Stimulated activated memory B cell treated with anti-CD40 and anti-IgM and Interleukin-4, amounts not matched to agents 10 μg/mL and 1 μg/mL and 100 μg/mL, for 72 hours (primary cell): ENCODE data around the gene ZBTB39.
"Not testable (repeated sequence)": the region's sequence is repeated elsewhere in the genome, so short reads cannot be mapped to it uniquely, and the experiment has no call there.

Experiments
- ATAC-seq: fragments of 150-1000 bp; cut with Tn5 transposase; 2 replicates; pipeline ENCODE4 v1.10.0; 2021
- H3K27ac Mint-ChIP-seq: one replicate; pipeline ENCODE4 v1.8.0; 2022; ENCODE audit warnings: mild to moderate bottlenecking, mixed read lengths
- H3K27me3 Mint-ChIP-seq: one replicate; pipeline ENCODE4 v1.8.0; 2022; ENCODE audit warnings: mixed read lengths
- H3K36me3 Mint-ChIP-seq: one replicate; pipeline ENCODE4 v1.8.0; 2022; ENCODE audit warnings: mixed read lengths
- H3K4me1 Mint-ChIP-seq: one replicate; pipeline ENCODE4 v1.8.0; 2022; ENCODE audit warnings: mixed read lengths
- H3K4me3 Mint-ChIP-seq: one replicate; pipeline ENCODE4 v1.8.0; 2022; ENCODE audit warnings: mild to moderate bottlenecking, moderate library complexity, mixed read lengths
- H3K9me3 Mint-ChIP-seq: one replicate; pipeline ENCODE4 v1.8.0; 2022; ENCODE audit warnings: mixed read lengths

Gene ZBTB39

DNA sequence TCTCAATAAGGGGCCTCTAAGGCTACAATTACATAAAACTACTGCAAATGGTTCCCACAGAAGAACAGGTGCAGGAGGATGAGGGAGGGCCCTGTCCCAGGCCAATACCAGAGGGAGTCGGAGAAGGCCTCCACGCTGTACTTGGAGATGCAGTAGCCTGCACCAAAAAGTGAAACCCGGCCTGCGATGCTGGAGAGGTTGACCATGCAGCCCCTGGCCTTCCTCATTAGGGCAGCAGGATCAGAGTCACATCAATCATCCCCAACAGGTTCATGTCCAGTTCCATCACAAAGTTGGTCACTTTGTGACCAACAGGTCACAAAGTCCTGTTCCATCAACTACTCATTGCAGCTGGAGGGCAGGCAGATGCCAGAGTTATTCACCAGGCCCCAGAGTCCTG lies 23.0 kb downstream of the ZBTB39 start:
- Mint-ChIP-seq H3K36me3 (peaks cover 11% of the 10 kb centered on the region), H3K9me3 (no peaks in the 10 kb centered on the region), H3K4me1 (peaks cover 15% of the 10 kb centered on the region), H3K27ac (no peak overlapping the region), H3K4me3 (no peak overlapping the region), H3K27me3 (no peaks in the 10 kb centered on the region)
- no peak for ATAC-seq

DNA sequence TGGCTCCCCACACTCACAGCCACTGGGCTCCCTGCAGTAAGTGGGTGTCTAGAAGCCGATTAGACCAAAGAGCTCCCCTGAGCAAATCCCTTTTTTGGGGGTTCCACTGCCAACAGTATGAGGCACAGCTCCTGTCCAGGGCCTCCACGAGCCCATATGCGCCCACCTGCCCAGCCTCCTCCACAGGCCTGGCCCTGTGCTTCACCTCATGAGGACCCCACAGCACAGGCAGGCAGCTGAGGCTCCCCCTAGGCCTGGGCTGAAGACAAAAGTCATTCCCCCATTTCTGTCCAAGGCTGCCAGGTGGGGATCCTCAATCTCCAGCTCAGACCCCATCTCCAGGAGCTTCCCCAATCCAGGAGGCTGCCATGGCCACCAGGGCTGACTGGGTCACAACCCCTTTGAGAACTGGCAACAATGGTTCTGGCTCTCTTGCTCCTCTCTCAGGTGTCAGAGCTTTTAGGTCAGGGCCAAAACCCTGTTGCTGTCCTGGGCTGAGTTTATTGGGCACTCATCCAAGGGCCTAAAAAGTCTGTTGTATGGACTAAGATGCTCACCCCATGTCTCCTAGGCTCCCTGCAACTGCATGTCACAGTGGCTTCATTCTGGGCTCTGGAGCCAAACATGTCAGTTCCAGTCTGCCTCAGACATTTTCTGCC lies 23.6 kb downstream of the ZBTB39 start:
- H3K4me1 Mint-ChIP-seq, ATAC-seq, H3K9me3 Mint-ChIP-seq, H3K27me3 Mint-ChIP-seq, H3K4me3 Mint-ChIP-seq, H3K27ac Mint-ChIP-seq: not testable (repeated sequence)
- peaks cover 11% of the 10 kb centered on the region for H3K36me3 Mint-ChIP-seq

- H3K9me3 Mint-ChIP-seq: no peaks in the 10 kb centered on the region
- H3K36me3 Mint-ChIP-seq: peaks cover 11% of the 10 kb centered on the region
- H3K4me3 Mint-ChIP-seq: no peak overlapping the region
- H3K27ac Mint-ChIP-seq: no peak overlapping the region
- no peaks in the 10 kb centered on the region for H3K4me1 Mint-ChIP-seq
- no peaks in the 10 kb centered on the region for H3K27me3 Mint-ChIP-seq
- no peak for ATAC-seq
Measured at GRCh38 chr12:56980941-56981530, 25.3 kb downstream of the ZBTB39 start.

- no peak for ATAC-seq
- no peak overlapping the region for H3K27ac Mint-ChIP-seq
- H3K4me1 Mint-ChIP-seq: no peaks in the 10 kb centered on the region
Measured at GRCh38 chr12:56980268-56980667, 26.1 kb downstream of the ZBTB39 start.

DNA sequence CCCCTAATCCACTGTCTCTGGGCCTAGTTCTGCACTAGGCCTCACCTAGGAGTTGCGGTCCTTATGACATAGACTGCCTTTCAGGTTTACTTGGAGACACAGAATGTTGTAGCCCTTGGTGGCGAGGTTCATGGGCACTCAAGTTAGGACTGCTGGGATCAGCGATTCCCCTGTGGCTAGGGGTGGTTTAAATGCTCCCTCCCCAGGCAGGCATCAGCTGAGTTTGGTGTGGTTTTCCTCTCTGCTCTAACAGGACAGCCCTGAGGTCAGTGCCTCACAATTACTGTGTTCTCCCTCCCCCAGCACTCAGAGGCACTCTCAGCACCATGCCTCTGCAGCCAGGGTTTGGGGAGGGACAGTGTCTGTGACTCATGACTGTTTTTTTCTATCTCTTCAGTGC lies 26.7 kb downstream of the ZBTB39 start:
- Mint-ChIP-seq H3K27me3 (no peaks in the 10 kb centered on the region), H3K36me3 (peaks cover 11% of the 10 kb centered on the region), H3K9me3 (no peaks in the 10 kb centered on the region), H3K4me1 (no peaks in the 10 kb centered on the region), H3K4me3 (no peak overlapping the region), H3K27ac (no peak overlapping the region)
- no peak for ATAC-seq

More at GRCh38 chr12:56980268-56980667, 26.1 kb downstream of the ZBTB39 start:
- H3K36me3 Mint-ChIP-seq: peaks cover 11% of the 10 kb centered on the region
- no peak overlapping the region for H3K4me3 Mint-ChIP-seq
- H3K27me3 Mint-ChIP-seq: no peaks in the 10 kb centered on the region
- no peaks in the 10 kb centered on the region for H3K9me3 Mint-ChIP-seq

DNA sequence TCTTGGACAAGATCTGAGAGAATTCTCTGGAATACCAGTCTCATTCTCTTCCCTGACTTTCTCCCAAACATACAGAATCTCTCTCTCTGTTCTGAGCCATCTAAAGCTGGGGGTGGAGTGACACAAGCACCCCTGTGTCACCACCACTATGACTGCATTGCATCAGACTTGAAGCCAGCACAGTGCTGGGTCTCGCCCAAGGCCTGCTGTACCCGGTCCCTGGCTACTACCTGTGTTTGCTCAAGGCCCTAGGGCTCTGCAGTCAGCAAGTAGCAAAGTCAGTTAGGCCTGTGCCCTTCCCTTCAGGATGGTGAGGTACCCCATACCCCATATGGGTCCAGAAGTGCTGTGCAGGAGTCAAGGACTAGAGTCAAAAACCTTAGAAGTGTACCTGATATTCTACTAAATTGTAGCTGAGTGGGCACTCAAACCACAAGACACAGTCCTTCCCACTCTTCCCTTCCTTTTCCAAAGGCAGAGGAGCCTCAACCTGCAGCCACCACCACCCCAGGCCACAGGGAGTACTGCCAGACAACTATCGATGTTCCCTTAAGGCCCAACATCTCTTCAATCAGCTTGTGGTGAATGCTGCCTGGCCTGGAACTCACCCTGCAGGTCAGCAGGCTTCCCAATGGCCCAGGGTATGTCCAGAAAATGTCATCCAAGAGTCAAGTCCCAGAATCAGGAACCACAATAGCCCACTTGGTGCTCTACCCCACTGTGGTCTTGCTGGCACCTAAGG lies 27.8 kb downstream of the ZBTB39 start:
- no peak overlapping the region for H3K27ac Mint-ChIP-seq
- no peaks in the 10 kb centered on the region for H3K9me3 Mint-ChIP-seq
- no peaks in the 10 kb centered on the region for H3K27me3 Mint-ChIP-seq
- peaks cover 11% of the 10 kb centered on the region for H3K36me3 Mint-ChIP-seq
- H3K4me3 Mint-ChIP-seq: no peak overlapping the region
- no peak for ATAC-seq
- no peaks in the 10 kb centered on the region for H3K4me1 Mint-ChIP-seq

DNA sequence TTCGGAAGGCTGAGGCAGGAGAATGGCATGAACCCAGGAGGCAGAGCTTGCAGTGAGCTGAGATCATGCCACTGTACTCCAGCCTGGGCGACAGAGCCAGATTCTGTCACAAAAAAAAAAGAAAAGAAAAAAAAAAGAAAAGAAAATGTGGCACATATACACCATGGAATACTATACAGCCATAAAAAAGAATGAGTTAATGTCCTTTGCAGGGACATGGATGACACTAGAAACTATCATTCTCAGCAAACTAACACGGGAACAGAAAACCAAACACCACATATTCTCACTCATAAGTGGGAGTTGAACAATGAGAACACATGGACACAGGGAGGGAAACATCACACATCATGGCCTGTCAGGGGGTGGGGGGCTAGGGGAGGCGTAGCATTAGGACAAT lies 29.0 kb downstream of the ZBTB39 start:
- peaks cover 11% of the 10 kb centered on the region for H3K36me3 Mint-ChIP-seq
- not testable (repeated sequence) for H3K9me3 Mint-ChIP-seq, H3K27ac Mint-ChIP-seq, H3K4me3 Mint-ChIP-seq, H3K27me3 Mint-ChIP-seq, H3K4me1 Mint-ChIP-seq, ATAC-seq

DNA sequence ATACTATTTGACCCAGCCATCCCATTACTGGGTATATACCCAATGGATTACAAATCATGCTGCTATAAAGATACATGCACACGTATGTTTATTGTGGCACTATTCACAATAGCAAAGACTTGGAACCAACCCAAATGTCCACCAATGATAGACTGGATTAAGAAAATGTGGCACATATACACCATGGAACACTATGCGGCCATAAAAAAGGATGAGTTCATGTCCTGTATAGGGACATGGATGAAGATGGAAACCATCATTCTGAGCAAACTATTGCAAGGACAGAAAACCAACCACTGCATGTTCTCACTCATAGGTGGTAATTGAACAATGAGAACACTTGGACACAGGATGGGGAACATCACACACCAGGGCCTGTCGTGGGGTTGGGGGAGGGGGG lies 32.1 kb downstream of the ZBTB39 start:
- not testable (repeated sequence) for H3K27me3 Mint-ChIP-seq, ATAC-seq, H3K27ac Mint-ChIP-seq, H3K36me3 Mint-ChIP-seq, H3K9me3 Mint-ChIP-seq, H3K4me3 Mint-ChIP-seq, H3K4me1 Mint-ChIP-seq

- H3K4me1 Mint-ChIP-seq, H3K4me3 Mint-ChIP-seq, ATAC-seq, H3K27ac Mint-ChIP-seq, H3K36me3 Mint-ChIP-seq, H3K9me3 Mint-ChIP-seq, H3K27me3 Mint-ChIP-seq: not testable (repeated sequence)
Measured at GRCh38 chr12:56968910-56969309, 37.4 kb downstream of the ZBTB39 start.

DNA sequence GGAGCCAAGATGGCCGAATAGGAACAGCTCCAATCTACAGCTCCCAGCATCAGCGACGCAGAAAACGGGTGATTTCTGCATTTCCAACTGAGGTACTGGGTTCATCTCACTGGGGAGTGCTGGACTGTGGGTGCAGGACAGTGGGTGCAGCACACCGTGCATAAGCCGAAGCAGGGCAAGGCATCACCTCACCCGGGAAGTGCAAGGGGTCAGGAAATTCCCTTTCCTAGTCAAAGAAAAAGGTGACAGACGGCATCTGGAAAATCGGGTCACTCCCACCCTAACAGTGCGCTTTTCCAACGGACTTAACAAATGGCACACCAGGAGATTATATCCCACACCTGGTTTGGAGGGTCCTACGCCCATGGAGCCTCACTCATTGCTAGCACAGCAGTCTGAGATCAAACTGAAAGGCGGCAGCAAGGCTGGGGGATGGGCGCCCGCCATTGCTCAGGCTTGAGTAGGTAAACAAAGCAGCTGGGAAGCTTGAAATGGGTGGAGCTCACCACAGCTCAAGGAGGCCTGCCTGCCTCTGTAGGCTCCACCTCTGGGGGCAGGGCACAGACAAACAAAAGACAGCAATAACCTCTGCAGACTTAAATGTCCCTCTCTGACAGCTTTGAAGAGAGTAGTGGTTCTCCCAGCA lies 40.2 kb downstream of the ZBTB39 start:
- not testable (repeated sequence) for H3K9me3 Mint-ChIP-seq, H3K4me3 Mint-ChIP-seq, ATAC-seq, H3K36me3 Mint-ChIP-seq, H3K4me1 Mint-ChIP-seq, H3K27me3 Mint-ChIP-seq, H3K27ac Mint-ChIP-seq

GRCh38 chr12:56965124-56965523 lies 41.2 kb downstream of the ZBTB39 start:
- not testable (repeated sequence) for H3K27ac Mint-ChIP-seq

DNA sequence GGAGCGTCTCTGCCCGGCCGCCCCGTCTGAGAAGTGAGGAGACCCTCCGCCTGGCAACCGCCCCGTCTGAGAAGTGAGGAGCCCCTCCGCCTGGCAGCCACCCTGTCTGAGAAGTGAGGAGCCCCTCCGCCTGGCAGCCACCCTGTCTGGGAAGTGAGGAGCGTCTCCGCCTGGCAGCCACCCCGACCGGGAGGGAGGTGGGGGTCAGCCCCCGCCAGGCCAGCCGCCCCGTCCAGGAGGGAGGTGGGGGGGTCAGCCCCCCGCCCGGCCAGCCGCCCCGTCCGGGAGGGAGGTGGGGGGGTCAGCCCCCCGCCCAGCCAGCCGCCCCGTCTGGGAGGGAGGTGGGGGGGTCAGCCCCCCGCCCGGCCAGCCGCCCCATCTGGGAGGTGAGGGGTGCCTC lies 42.8 kb downstream of the ZBTB39 start:
- not testable (repeated sequence) for H3K36me3 Mint-ChIP-seq, H3K4me1 Mint-ChIP-seq, ATAC-seq, H3K27me3 Mint-ChIP-seq, H3K4me3 Mint-ChIP-seq, H3K9me3 Mint-ChIP-seq, H3K27ac Mint-ChIP-seq

More at GRCh38 chr12:56965124-56965523, 41.2 kb downstream of the ZBTB39 start:
- H3K9me3 Mint-ChIP-seq, H3K4me1 Mint-ChIP-seq, H3K27me3 Mint-ChIP-seq, H3K36me3 Mint-ChIP-seq, ATAC-seq, H3K4me3 Mint-ChIP-seq: not testable (repeated sequence)

DNA sequence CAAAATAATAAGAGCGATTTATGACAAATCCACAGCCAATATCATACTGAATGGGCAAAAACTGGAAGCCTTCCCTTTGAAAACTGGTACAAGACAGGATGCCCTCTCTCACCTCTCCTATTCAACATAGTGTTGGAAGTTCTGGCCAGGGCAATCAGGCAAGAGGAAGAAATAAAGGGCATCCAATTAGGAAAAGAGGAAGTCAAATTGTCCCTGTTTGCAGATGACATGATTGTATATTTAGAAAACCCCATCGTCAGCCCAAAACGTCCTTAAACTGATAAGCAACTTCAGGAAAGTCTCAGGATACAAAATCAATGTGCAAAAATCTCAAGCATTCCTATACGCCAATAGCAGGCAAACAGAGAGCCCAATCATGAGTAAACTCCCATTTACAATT lies 44.1 kb downstream of the ZBTB39 start:
- peaks cover 15% of the 10 kb centered on the region for H3K36me3 Mint-ChIP-seq
- H3K4me3 Mint-ChIP-seq, H3K9me3 Mint-ChIP-seq, H3K27ac Mint-ChIP-seq, H3K27me3 Mint-ChIP-seq, ATAC-seq, H3K4me1 Mint-ChIP-seq: not testable (repeated sequence)

DNA sequence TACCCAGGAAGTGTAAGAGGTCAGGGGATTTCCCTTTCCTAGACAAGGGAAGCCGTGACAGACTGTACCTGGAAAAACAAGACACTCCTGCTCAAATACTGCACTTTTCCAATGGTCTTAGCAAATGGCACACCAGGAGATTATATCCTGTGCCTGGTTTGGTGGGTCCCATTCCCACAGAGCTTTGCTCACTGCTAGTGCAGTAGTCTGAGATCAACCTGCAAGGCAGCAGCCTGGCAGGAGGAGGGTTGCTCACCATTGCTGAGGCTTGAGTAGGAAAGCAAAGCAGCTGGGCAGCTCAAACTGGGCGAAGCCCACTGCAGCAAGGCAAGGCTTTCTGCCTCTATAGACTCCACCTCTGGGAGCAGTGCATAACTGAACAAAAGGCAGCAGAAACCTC lies 47.9 kb downstream of the ZBTB39 start:
- Mint-ChIP-seq H3K27ac (no peak overlapping the region), H3K4me3 (no peak overlapping the region), H3K9me3 (peaks cover 4% of the 10 kb centered on the region), H3K36me3 (peaks cover 20% of the 10 kb centered on the region), H3K27me3 (no peaks in the 10 kb centered on the region), H3K4me1 (no peaks in the 10 kb centered on the region)
- ATAC-seq: no peak

DNA sequence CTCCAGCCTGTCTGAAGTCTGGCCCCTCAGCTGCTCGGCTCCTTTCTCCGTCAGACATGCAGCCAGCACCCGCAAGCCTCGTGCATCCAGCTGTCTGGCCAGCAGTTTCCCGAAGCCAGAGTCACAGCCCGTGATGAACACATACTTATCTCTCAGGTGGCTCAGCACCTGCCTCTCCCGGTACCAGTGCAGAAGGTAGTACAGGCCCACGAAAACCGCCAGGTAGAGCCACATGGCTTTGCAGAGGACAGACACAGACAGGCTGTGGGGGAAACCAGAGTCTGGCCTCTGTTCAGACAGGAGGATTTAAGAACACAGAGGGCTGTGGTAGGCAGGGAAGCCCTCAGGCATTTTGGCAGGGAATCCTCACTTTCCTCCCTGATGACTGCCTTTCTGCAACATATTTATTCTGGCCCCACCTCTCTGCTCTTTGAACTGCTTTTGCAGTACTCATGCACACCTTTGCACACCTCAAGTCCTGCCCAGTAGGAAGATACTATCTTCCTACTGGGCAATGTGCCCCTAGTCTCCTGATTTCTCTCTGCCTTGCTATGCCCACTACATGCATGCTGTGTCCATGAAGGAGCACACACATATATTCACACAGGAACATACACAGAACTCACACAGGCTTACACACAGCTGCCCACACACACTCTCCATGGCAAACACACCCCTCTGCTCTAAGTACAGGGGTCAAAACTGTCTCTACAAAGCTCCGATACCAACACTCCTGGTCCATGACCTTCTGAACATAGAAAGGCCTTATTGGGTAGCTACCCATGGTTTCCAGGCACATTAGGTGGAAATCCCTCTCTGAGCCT lies 48.9 kb downstream of the ZBTB39 start, which contains the start of gene RDH16:
Gene RDH16, minus strand, starts transcription at position 380 of the 824 bp plus-strand sequence. Its CDS starts 146 bp downstream, at position 234.
- H3K4me1 Mint-ChIP-seq: no peaks in the 10 kb centered on the region
- H3K27ac Mint-ChIP-seq: no peak within 1 kb of the TSS
- no peak for ATAC-seq
- H3K9me3 Mint-ChIP-seq: peaks cover 4% of the 10 kb centered on the region
- peaks cover 29% of the 10 kb centered on the region for H3K36me3 Mint-ChIP-seq
- H3K27me3 Mint-ChIP-seq: no peaks in the 10 kb centered on the region
- H3K4me3 Mint-ChIP-seq: no peak within 1 kb of the TSS
